Measurements from ENCODE around the gene VCP.

DNA sequence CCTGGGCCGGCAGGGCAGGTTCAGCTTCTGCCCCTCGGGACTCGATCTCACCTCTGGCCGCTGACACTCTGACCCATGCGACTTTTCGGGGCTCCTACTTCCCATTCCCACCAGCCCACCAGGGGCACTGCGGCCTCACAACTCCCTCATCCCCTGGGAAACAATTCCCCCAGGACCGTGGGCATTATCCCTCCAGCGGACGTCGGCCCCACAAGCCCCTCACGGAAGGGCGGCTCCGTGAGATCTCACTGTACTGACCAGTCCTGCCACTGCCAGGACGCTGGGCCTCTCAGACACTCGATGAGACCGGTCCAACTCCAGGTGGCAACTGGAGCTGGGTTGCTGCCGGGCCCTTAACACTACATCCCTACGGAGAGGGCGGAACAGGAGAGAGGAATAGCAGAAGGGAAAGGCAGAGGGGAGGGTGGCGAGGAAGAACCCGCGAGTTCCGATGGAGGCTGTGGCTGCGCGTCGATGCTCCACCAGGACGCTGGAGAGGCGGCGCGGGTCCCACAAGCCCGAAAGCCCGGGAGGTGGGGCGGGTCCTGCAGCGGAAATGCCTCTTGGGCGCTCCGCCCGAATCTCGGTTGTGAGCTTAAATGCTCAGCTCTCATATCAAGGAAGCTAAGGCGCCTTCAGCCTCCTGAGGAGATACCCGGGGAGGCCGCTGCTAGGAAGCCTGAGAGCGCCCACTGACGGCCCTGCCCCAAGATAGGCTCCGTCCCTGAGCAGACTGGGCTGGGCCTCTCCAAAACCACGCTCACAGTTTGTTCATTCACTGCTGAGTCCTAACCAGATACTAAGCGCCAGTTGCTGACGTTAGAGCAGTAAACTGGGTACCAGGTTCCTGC is 36.3 kb downstream of the VCP start:
- TF ChIP-seq POLR2AphosphoS5 (IDR thresholded peaks at IDR 0.05; ENCODE audit: borderline replicate concordance, low read depth, low read length) = no peak
- no peak for TF ChIP-seq EZH2 (IDR thresholded peaks at IDR 0.05)
